Right lung (tissue), 10 donors: ENCODE data around the gene TSPAN31. TPM values are rescaled to one million over a fixed set of nuclear protein-coding genes. Genes with fewer than 3 reads are reported as not detected.
"Not testable (repeated sequence)": the region's sequence is repeated elsewhere in the genome, so short reads cannot be mapped to it uniquely, and the experiment has no call there.

Experiments
- DNase-seq, 2 donors: peaks; one replicate each; pipeline ENCODE4 v3.0.0-alpha.2; 2013
- long read RNA-seq, 8 donors: transcript quantifications; one replicate each; lab custom pipeline, GENCODE V29; 2026
- polyA plus RNA-seq, 5 donors: library from polyadenylated mRNA; unstranded; fragments of 120-200 nt; gene quantifications; one replicate each; pipeline versions ENCODE4 v1.2.1 to v1.2.3, GENCODE V29; 2013; ENCODE audit warnings: inconsistent platforms in 1 of 5, low replicate concordance in 1 of 5; ENCODE audit not compliant: insufficient read length in 5 of 5, insufficient read depth in 1 of 5

TSPAN31 gene, protein sequence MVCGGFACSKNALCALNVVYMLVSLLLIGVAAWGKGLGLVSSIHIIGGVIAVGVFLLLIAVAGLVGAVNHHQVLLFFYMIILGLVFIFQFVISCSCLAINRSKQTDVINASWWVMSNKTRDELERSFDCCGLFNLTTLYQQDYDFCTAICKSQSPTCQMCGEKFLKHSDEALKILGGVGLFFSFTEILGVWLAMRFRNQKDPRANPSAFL
- polyA plus RNA-seq, result 10 to 100 TPM; 68.8 to 94.6 (median 79.4) TPM
- long read RNA-seq, donor 1, transcript TSPAN31-201 (6 exons, 1,849 nt), result major isoform, 17 of 485 reads
- long read RNA-seq, donor 1, partial matches to known transcripts, result 251 of 485 reads
- long read RNA-seq, donor 1, other reads (novel, unspliced or antisense), result 215 of 485 reads
- long read RNA-seq, donor 2, transcript TSPAN31-201 (6 exons, 1,849 nt), result major isoform, 8 of 8 reads
- long read RNA-seq, donor 2, partial matches to known transcripts, result 0 of 8 reads
- long read RNA-seq, donor 2, other reads (novel, unspliced or antisense), result 0 of 8 reads
- long read RNA-seq, donor 3, transcript TSPAN31-201 (6 exons, 1,849 nt), result major isoform, 17 of 364 reads
- long read RNA-seq, donor 3, partial matches to known transcripts, result 144 of 364 reads
- long read RNA-seq, donor 3, other reads (novel, unspliced or antisense), result 202 of 364 reads
- long read RNA-seq, donor 4, transcript TSPAN31-201 (6 exons, 1,849 nt), result major isoform, 8 of 9 reads
- long read RNA-seq, donor 4, partial matches to known transcripts, result 0 of 9 reads
- long read RNA-seq, donor 4, other reads (novel, unspliced or antisense), result 0 of 9 reads
- long read RNA-seq, donor 5, transcript TSPAN31-201 (6 exons, 1,849 nt), result major isoform, 18 of 18 reads
- long read RNA-seq, donor 5, partial matches to known transcripts, result 0 of 18 reads
- long read RNA-seq, donor 5, other reads (novel, unspliced or antisense), result 0 of 18 reads
- long read RNA-seq, donor 6, transcript TSPAN31-201 (6 exons, 1,849 nt), result major isoform, 19 of 30 reads
- long read RNA-seq, donor 6, partial matches to known transcripts, result 7 of 30 reads
- long read RNA-seq, donor 6, other reads (novel, unspliced or antisense), result 0 of 30 reads
- long read RNA-seq, donor 7, transcript TSPAN31-201 (6 exons, 1,849 nt), result major isoform, 11 of 14 reads
- long read RNA-seq, donor 7, partial matches to known transcripts, result 0 of 14 reads
- long read RNA-seq, donor 7, other reads (novel, unspliced or antisense), result 0 of 14 reads
- long read RNA-seq, donor 8, partial matches to known transcripts, result 0 of 5 reads
- long read RNA-seq, donor 8, other reads (novel, unspliced or antisense), result 0 of 5 reads

DNA sequence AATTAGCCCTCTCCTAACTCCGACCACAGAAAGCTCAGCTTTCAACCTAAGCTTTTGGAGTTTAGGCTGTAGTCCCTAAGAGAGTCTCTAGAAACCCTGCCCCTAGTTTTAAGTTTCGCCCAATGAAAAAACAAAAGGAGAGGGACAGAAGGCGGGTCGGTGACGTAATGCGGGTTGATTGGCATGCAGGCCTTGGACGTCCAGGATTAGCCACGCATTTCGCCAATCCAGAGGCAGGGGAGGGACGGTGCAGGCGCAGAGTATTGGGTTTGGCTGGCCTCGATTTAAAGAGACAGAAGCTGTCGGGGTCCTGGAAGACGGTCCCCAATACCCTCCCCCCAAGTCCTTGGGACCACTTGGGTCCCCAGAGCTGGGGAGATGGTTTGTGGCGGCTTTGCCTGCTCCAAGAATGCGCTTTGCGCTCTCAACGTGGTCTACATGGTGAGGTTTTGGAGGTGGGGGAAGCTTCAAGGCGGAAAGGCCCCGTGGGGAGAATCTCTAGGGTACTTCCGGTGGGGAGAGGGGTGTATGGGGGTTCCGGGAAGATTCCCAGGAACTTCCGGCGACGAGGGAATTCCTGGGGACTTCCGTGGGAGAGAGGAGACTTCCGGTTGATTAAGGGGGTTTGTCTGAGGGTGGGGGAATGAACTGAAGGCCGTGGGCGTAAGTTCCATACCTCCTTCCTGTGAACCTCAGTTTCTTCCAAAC is at the start of gene TSPAN31:
TSPAN31 (plus strand) TSS at position 263 of the 708 bp plus-strand sequence; CDS start at position 379, 116 bp downstream.
- DNase-seq, result peak; percentile 98

DNA sequence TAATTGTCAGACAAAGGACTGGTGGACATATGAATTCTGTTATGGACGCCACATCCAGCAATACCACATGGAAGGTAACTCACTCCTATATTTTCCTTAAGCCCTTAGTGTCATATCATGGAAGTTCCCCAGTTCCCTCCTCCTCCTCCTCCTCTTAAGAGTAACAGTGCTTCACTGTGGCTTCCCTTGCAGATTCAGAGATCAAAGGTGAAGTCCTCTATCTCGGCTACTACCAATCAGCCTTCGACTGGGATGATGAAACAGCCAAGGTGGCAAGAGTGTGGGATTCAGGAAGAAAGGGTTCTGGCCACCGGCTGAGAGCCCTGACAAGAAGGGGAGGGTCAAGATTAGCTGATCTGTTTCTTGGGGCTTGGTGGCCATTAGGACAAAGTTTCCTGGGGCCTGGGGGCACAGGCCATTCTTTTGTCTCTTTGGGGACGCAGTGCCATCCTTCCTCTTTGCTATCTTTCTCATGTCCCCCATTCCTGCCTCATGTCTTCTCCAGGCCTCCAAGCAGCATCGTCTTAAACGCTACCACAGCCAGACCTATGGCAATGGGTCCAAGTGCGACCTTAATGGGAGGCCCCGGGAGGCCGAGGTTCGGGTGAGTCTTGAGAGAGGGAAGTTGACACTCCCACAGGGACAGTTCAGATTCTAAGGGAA is 48.9 kb upstream of the TSPAN31 start:
- no peak for DNase-seq

DNA sequence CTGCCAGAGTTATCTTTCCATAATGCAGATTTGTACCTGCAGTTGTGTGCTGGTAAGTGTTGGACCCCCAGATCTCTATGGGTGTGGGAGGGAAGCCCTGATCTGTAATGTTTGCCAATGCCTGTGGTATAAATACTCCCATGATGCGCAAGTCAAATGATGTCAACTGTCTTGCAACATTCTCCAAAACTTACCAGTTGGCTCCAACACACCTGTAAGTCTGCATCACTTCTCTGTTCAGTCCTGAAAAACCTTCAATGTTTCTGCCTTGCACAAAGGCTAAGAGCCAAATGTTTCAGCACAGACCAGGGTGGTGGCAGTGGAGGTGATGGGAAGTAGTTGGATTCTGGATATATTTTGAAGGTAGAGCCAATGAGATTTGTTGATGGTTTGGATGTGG is 47.8 kb upstream of the TSPAN31 start:
- DNase-seq, result no peak

DNA sequence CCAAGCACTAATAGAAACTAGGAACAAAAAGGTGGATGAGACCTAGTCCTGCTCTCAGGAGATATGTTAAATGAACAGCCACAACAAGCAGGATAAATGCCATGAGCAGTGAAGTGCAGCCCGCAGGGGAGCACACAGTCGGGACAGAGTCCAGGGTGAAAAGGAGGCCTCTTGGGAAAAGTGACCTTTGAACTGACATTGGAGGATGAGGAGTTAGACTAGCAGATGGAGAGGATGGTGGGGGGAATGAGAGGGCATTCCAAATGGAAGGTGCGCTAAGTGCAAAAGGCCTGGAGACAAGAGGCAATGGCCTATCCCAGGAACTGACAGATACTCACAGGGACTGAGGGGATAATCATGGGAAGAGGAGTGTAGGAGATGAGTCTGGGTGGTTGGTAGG is 46.4 kb upstream of the TSPAN31 start:
- DNase-seq, result no peak

DNA sequence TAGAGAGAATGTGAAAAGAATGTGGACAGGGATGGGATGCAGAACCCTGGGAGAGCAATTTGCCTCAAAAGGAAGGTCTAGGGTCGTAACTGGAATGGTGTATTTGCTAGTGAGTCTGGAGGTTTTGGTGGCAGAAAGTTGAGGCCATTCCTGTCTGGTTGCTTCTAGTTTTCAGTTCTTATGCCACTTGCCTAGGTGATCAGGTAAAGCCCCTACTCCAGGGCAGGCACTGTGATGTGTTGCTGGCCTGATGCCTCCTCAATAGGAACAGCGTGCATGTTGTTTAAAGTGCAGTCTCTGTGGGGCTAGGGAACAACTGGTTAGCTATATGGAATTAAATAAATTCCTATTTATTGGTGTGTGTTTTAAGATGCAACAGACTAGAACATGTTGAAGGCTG is 44.5 kb upstream of the TSPAN31 start:
- no peak for DNase-seq

DNA sequence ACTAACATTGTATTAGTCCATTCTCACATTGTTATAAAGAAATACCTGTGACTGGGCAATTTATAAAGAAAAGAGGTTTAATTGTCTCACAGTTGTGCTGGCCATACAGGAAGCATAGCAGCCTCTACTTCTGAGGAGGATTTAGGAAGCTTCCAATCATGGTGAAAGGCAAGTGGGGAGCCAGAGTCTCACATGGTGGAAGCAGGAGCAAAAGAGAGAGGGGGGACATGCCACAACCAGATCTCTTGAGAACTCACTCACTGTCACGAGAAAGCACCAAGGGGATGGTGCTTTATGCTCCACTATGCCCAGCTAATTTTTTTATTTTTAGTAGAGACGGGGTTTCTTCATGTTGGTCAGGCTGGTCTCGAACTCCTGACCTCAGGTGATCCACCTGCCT is 37.6 kb upstream of the TSPAN31 start:
- no peak for DNase-seq

DNA sequence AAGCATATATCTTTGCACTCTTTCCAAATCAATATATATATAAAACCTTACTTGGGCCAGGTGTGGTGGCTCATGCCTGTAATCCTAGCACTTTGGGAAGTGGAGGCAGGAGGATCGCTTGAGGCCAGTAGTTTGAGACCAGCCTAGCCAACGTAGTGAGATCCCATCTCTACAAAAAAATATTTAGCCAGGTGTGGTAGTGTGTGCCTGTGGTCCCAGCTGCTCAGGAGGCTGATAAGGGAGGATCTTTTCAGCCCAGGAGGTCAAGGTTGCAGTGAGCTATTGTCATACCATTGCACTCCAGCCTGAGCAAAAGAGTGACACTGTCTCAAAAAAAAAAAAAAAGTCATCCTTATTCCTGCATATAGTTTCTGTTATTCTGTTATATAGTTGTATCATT is 36.5 kb upstream of the TSPAN31 start:
- no peak for DNase-seq

DNA sequence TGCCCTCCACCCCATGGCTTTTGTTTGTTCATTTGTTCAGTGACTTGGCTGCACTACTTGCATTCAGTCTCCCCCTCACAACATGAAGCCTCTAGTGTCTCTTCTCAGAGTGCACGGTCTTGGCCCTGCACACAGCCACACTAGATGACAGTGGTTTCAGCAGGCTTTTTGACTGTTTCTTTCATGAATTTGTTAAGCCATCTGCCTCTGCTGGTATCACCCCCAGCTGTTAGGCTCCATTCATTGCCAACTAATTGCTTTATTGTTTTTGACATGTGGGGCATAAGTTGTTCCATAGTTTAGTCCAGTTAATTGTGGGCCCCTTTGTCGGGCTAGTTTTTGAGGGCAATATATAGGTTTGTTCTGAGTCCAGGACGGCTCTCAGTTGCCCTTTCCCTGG is 32.1 kb upstream of the TSPAN31 start:
- no peak for DNase-seq

DNA sequence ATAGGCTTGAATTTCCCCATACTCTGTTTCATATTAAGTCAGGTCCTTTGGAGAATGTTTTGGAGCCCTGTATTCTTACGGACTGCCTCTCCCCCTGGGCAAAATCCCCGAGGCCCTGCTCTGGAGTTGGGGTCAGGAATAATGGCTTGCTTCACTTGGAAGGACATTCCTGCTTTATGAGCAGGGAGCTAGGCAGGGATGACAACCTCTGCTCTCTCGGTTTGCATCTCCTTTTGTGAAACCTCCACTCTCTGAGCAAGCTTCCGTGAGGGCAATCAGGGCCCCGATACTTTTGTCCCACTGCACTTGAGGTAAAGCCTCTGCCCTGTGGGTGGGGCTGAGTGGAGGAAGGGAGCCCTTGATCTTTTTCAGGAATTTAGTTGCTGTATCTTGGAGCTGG is 31.6 kb upstream of the TSPAN31 start:
- DNase-seq, result no peak

DNA sequence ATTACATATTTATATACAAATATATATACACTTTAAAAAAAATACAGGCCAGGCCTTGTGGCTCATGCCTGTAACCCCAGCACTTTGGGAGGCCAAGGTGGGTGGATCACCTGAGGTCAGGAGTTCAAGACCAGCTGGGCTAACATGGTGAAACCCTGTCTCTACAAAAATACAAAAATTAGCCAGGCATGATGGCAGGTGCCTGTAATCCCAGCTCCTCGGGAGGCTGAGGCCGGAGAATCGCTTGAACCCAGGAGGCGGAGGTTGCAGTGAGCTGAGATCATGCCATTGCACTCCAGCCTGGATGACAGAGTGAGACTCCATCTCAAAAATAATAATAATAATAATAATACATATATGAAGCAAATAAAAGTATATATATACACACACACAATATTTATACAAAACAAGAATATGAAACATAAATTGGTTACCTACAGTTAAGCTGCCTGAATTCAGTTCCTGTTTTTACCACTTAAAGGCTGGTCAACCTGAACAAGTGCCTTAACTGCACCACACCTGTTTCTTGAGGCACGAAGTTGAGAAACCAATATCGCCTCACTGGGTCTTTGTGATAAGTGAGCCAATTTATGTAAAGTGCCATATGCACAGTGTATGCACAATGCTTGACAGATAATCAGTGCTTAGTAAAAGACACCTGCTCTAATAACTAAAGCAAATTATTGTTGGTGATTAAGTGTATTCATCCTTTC is 29.6 kb upstream of the TSPAN31 start:
- DNase-seq, result not testable (repeated sequence)

DNA sequence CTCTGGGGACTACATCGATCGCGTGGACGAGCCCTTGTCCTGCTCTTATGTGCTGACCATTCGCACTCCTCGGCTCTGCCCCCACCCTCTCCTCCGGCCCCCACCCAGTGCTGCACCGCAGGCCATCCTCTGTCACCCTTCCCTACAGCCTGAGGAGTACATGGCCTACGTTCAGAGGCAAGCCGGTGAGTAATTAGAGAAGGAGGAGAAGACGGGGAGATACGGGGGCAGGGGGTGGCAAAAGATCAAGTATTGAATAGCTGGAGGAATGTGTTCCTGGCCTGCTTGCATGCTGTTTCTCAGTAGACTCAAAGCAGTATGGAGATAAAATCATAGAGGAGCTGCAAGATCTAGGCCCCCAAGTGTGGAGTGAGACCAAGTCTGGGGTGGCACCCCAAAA is 29.1 kb upstream of the TSPAN31 start:
- DNase-seq, result no peak

DNA sequence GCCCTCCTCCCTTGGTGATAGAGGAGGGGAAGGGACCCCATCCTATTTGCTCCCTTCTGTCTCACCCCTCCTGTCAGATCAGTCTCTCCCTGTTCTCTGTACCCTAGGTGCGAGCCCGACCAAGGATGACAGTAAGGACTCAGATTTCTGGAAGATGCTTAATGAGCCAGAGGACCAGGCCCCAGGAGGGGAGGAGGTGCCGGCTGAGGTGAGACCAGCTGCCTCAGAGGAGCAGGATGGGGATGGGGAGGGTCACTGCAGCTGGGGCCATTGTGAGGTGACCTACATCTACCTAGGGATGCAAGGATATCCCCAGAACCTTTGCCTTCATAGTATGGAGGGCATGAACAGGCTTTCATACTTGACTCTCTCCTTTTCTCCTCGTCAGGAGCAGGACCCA is 28.5 kb upstream of the TSPAN31 start:
- no peak for DNase-seq

DNA sequence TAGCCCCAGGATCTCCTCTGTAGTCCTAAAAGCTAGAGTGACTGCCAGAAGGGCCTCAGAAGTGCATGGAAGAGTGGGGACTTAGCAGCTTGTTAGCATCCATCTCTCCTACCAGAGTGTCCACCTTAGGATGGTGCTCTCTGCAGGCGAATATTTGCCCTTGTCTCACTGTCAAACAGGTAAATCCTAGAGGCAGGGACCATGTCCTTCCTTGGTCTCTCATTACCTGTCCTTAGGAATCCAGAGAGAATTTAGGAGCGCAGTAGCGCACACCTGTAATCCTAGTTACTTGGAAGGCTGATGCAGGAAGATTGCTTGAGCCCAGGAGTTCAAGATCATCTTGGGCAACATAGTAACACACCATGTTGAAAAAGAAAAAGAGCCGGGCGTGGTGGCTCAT is 27.7 kb upstream of the TSPAN31 start:
- no peak for DNase-seq

DNA sequence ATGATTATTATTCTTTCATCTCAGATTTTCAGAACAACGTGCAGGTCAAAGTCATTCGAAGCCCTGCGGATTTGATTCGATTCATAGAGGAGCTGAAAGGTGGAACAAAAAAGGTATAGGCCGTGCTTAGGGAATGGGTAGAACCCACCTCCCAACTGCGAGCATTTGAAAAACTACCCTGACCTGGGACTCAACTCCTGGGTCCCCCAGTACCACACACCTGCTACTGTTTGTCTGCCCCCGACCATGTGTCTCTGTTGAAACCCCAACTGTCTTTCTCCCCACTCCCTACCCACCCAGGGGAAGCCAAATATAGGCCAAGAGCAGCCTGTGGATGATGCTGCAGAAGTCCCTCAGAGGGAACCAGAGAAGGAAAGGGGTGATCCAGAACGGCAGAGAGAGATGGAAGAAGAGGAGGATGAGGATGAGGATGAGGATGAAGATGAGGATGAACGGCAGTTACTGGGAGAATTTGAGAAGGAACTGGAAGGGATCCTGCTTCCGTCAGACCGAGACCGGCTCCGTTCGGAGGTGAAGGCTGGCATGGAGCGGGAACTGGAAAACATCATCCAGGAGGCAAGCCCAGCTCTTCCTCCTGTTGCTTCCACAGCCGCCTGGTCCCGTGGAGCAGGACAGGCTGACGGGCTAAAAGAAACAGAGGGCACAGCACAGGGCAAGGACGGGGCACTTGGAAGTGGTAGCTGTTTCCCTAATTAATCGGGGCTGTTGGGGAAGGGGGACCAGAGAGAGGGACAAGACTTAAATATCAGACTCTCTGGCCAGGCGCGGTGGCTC is 26.8 kb upstream of the TSPAN31 start:
- DNase-seq, result no peak

DNA sequence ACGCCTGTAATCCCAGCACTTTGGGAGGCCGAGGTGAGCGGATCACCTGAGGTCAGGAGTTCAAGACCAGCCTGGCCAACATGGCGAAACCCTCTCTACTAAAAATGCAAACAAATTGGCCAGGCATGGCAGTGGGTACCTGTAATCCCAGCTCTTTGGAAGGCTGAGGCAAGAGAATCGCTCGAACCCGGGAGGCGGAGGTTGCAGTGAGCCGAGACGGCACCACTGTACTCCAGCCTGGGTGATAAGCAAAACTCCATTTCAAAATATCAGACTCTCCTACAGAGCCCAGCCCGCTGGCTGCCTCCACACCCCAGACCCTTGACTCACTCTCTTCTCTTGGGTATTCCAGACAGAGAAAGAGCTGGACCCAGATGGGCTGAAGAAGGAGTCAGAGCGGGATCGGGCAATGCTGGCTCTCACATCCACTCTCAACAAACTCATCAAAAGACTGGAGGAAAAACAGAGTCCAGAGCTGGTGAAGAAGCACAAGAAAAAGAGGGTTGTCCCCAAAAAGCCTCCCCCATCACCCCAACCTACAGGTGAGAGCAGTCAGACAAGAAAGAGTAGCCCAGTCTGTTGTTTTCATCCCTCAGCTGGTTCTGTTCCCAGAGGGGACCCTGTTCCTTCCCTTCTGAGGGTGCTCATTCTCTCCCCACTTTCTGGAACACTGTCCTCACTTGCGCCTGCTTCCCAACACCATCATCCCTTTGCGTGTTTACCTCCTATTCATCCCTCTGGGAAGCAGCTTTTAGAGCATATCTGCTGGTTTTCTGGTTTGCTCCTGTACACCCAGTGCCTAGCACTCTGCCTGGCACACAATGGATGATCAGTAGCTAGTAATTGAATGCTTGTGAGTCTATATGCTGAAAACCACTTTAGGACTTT is 26.0 kb upstream of the TSPAN31 start:
- no peak for DNase-seq

DNA sequence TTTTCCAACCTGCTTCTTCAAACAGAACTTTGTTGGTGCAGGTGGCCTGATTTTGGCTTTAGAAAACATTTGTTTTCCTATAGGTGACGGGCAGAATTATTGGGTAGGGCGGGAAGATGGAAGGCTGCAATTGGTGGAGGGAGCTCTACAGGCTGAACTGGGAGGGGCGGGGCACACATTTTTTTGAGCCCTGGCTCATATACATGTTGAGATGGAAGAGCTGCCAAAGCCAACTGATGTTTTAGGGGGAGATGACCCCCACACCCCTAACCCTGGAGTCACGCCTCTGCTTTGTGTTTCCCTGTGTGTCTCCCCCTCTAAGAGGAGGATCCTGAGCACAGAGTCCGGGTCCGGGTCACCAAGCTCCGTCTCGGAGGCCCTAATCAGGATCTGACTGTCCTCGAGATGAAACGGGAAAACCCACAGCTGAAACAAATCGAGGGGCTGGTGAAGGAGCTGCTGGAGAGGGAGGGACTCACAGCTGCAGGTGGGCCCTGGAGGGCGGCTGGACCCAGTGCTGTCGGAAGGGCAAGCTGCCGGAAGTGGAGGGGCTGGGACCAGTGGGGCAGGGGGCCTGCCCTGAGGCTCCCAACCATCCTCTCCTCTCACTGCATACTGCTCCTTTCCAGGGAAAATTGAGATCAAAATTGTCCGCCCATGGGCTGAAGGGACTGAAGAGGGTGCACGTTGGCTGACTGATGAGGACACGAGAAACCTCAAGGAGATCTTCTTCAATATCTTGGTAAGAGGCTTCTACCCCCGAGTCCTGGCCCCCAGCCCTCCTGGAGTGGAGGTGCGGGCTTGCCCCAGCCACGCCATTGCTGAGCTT is 24.8 kb upstream of the TSPAN31 start:
- DNase-seq, result no peak
